Gastroesophageal sphincter (tissue), 4 donors: ENCODE results near the gene OTULIN. TPM values are rescaled to one million over a fixed set of nuclear protein-coding genes. Genes with fewer than 3 reads are reported as not detected.

Experiments used
- ATAC-seq: fragments of 150-250 bp; one replicate; pipeline ENCODE4 v1.9.1; 2016; ENCODE audit warnings: mild to moderate bottlenecking, moderate library complexity
- H3K27ac ChIP-seq, 4 donors: fragments of 200-600 bp; sonication (generic) in 3 of 4; 1 replicate in 3 of 4; 2 replicates in 1 of 4; pipeline ENCODE4 v1.5.1; 2016 to 2019
- H3K27me3 ChIP-seq: fragments of 200-600 bp; sonication (generic); one replicate; pipeline ENCODE4 v1.5.1; 2019
- H3K36me3 ChIP-seq, 2 donors: fragments of 200-600 bp; sonication (generic); one replicate each; pipeline ENCODE4 v1.5.1; 2019; ENCODE audit warnings: control low read depth in 1 of 2
- H3K4me1 ChIP-seq, 3 donors: fragments of 200-600 bp; sonication (generic); 1 replicate in 2 of 3; 2 replicates in 1 of 3; pipeline ENCODE4 v1.5.1; 2016 to 2019; ENCODE audit warnings: control low read depth in 2 of 3
- H3K4me3 ChIP-seq, 2 donors: fragments of 200-600 bp; sonication (generic); one replicate each; pipeline ENCODE4 v1.5.1; 2019; ENCODE audit warnings: mild to moderate bottlenecking in 1 of 2, moderate library complexity in 1 of 2
- H3K9me3 ChIP-seq, 3 donors: fragments of 200-600 bp; sonication (generic); one replicate each; pipeline ENCODE4 v1.5.1; 2017 to 2019; ENCODE audit warnings: control low read depth in 2 of 3
- EP300 ChIP-seq: sonication (generic); formaldehyde crosslinking; IDR thresholded peaks from one replicate; pipeline ENCODE4 v1.6.1; 2017; ENCODE audit warnings: antibody characterized with exemption, mild to moderate bottlenecking
- POLR2A ChIP-seq, 2 donors: fragments of 450-650 bp; IDR thresholded peaks; one replicate each; pipeline ENCODE4 v1.6.1; 2017; ENCODE audit warnings: antibody characterized with exemption in 2 of 2, mild to moderate bottlenecking in 2 of 2, moderate library complexity in 1 of 2
- POLR2AphosphoS5 ChIP-seq: sonication (generic); formaldehyde crosslinking; IDR thresholded peaks from one replicate; pipeline ENCODE4 v1.6.1; 2017; ENCODE audit warnings: antibody characterized with exemption
- WGBS, 2 donors: methylation state at CpG; one replicate each; pipeline ENCODE4 v1.1.5; 2018; ENCODE audit warnings: low coverage in 1 of 2; 5-methylcytosine and 5-hydroxymethylcytosine counted together
- total RNA-seq, 4 donors: library from RNA; depleted of rRNA; stranded (reverse); fragments of >200 nt; gene quantifications; one replicate each; pipeline ENCODE4 v1.1.0, GENCODE V29; 2016
- TF ChIP-seq, protein P1 (sequence below), 4 experiments: fragments of 200-600 bp in 2 of 4; fragments of 450-650 bp in 2 of 4; sonication (generic) in 1 of 4; IDR thresholded peaks; one replicate each; pipeline ENCODE4 v1.5.1; 2017 to 2019; ENCODE audit warnings: antibody characterized with exemption in 4 of 4, mild to moderate bottlenecking in 2 of 4, moderate library complexity in 2 of 4

Gene OTULIN
- total RNA-seq, 4 donors from 2014 or later, result 19.5 to 27.1 (median 23.6) TPM

DNA sequence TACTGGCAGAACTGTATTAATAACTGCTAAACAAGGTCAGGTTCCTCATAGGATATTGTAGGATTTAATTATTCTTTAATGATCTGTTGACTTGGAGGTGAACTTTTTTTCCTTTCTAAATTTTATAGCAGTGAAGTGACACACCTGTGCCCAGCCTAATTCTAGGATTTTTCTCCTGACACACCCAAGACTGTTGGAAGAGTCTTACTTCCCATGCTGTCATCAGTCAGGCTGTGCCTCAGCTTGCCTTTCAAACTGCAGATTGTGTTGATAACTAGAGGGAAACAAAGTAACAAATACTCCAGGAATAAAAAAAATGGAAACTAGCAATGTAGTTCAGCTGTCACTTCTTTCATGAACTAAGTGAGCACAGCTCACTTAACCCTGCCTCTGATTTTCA is 22.0 kb downstream of the OTULIN start:
- TF ChIP-seq, protein P1, sequence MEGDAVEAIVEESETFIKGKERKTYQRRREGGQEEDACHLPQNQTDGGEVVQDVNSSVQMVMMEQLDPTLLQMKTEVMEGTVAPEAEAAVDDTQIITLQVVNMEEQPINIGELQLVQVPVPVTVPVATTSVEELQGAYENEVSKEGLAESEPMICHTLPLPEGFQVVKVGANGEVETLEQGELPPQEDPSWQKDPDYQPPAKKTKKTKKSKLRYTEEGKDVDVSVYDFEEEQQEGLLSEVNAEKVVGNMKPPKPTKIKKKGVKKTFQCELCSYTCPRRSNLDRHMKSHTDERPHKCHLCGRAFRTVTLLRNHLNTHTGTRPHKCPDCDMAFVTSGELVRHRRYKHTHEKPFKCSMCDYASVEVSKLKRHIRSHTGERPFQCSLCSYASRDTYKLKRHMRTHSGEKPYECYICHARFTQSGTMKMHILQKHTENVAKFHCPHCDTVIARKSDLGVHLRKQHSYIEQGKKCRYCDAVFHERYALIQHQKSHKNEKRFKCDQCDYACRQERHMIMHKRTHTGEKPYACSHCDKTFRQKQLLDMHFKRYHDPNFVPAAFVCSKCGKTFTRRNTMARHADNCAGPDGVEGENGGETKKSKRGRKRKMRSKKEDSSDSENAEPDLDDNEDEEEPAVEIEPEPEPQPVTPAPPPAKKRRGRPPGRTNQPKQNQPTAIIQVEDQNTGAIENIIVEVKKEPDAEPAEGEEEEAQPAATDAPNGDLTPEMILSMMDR (IDR thresholded peaks at IDR 0.05), result no peak
- no peak for TF ChIP-seq POLR2A (IDR thresholded peaks at IDR 0.05)
- TF ChIP-seq POLR2AphosphoS5, result no peak
- TF ChIP-seq EP300, result no peak
- Histone ChIP-seq H3K27ac (no peak overlapping the region), H3K27me3 (no peaks in the 10 kb centered on the region), H3K4me1 (peaks cover 0 to 47% (median 5%) of the 10 kb centered on the region in 3 donors), H3K9me3 (peaks cover 0 to 7% (median 0%) of the 10 kb centered on the region in 3 donors), H3K36me3 (peaks cover 10 to 83% of the 10 kb centered on the region in 2 donors), H3K4me3 (no peak overlapping the region)
- ATAC-seq, result no peak

DNA sequence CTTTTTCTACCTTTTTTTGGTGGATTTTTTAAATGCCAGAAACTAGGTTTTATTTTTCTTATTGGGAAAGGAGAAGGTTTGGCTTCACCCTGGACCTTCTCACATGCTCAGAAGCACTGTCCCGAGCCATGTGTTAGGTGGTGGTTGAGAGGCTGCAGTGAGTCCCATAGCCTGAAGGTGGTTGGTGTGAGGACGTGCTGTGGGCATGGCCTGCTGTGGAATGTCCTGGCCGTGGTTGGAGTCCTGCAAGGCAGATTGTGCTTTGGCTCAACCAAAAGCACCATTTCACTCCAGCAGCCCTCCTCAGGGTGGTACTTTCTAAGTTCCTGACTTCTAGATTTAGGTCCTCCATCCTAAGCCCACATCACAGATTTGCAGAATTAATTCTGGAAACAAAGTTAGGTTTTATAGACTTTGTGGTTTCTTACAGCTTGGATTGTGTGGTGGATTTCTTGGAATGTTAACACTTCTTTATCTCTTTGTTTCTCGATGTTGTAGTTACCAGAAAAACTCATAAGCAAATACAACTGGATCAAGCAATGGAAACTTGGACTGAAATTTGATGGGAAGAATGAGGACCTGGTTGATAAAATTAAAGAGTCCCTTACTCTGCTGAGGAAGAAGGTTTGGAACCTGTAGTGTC is 22.6 kb downstream of the OTULIN start:
- Histone ChIP-seq H3K4me1 (peaks cover 0 to 47% (median 5%) of the 10 kb centered on the region in 3 donors), H3K9me3 (peaks cover 0 to 7% (median 0%) of the 10 kb centered on the region in 3 donors), H3K36me3 (peaks cover 10 to 83% of the 10 kb centered on the region in 2 donors), H3K27me3 (no peaks in the 10 kb centered on the region), H3K4me3 (no peak overlapping the region), H3K27ac (no peak overlapping the region)
- no peak for TF ChIP-seq POLR2A (IDR thresholded peaks at IDR 0.05)
- TF ChIP-seq, protein P1 (IDR thresholded peaks at IDR 0.05), result peak in 1 of 4 experiments; percentile 7
- ATAC-seq, result no peak
- 24 to 58% methylated on average over 2 to 3 of the region's 4 CpGs for WGBS, 2 donors

DNA sequence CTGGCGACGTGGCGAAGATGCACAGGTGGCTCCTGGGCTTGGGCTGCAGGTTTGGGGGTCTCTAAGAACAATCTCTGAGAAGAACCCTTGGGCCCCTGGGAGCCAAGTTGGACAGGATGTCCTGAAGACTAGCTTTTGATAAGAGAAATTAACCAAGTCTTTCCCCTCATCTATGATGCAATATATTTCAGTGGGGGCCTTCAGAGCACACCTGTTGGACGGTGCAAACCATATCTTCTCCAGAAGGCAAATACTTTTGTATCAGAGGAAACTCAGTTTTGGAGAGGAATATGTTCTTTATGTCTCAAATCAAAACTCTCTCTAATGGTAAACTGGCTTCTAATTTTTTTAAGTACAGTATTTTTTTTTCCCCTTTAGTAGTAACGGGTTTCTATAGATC is 28.6 kb downstream of the OTULIN start:
- 77 to 100% methylated on average over 2 to 4 of the region's 5 CpGs for WGBS, 2 donors

DNA sequence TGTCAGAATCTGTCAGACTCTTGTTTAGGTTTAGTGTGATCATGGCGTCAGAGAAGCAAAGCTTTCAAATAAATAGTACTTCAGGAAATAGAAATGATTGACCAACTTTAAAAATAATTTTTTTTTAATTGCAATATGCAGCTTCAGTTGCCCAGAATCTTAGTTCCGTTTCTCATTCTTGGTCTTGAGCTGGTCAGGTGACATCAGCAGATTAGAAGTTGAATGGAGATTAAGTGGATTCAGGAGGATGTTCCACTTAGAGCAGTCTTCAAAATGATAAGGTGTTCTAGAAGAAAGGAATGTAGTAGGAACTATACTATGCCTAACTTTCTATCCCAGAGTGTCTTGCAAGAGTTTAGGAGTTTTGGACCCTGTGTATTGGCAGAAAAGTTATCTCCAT is 30.6 kb downstream of the OTULIN start:
- H3K27me3 ChIP-seq, result no peaks in the 10 kb centered on the region
- H3K36me3 ChIP-seq, result peaks cover 12 to 73% of the 10 kb centered on the region in 2 donors
- H3K4me3 ChIP-seq, result no peak overlapping the region
- WGBS, 2 donors, result 67 to 82% methylated on average over 2 of the region's 2 CpGs
- peaks cover 0 to 5% (median 0%) of the 10 kb centered on the region in 3 donors for H3K9me3 ChIP-seq
- ATAC-seq, result no peak
- no peak overlapping the region for H3K27ac ChIP-seq
- TF ChIP-seq POLR2AphosphoS5 (no peak), EP300 (no peak), POLR2A (IDR thresholded peaks at IDR 0.05) (no peak)
- TF ChIP-seq, protein P1 (IDR thresholded peaks at IDR 0.05), result no peak
- H3K4me1 ChIP-seq, result peaks cover 0 to under 1% (median 0%) of the 10 kb centered on the region in 3 donors

More for the DNA sequence above, 28.6 kb downstream of the OTULIN start:
- H3K27me3 ChIP-seq, result no peaks in the 10 kb centered on the region
- H3K27ac ChIP-seq, result no peak overlapping the region
- H3K9me3 ChIP-seq, result peaks cover 0 to 7% (median 0%) of the 10 kb centered on the region in 3 donors
- ATAC-seq, result no peak
- TF ChIP-seq POLR2AphosphoS5, result no peak
- TF ChIP-seq, protein P1 (IDR thresholded peaks at IDR 0.05), result no peak
- H3K36me3 ChIP-seq, result peaks cover 12 to 78% of the 10 kb centered on the region in 2 donors
- H3K4me1 ChIP-seq, result no peaks in the 10 kb centered on the region
- no peak overlapping the region for H3K4me3 ChIP-seq

DNA sequence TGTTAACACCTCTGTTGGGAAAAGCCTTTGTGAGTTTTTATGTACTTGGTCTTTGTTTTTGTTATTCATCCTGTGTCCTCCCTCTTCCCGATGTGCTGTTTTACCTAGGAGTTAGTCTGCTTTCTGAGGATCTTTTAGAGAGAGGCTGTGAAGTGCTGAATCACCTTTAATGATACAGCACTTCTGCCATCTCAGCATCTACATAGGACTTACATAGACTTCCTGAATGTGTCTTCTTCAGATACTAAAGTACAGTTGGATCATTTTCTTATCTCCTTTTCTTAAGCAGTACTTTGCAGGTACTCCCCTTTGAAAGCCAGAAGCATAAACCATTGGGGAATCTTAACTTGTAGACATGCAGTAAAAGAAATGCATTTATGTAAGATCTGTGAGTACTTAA is 31.5 kb downstream of the OTULIN start:
- WGBS, 2 donors, result 50 to 54% methylated on average over 1 of the region's 1 CpG
- Histone ChIP-seq H3K36me3 (peaks cover 6 to 68% of the 10 kb centered on the region in 2 donors), H3K9me3 (no peaks in the 10 kb centered on the region), H3K27ac (no peak overlapping the region), H3K4me3 (no peak overlapping the region), H3K4me1 (peaks cover 0 to 10% (median 0%) of the 10 kb centered on the region in 3 donors), H3K27me3 (no peaks in the 10 kb centered on the region)
- no peak for ATAC-seq
- no peak for TF ChIP-seq EP300
- TF ChIP-seq POLR2A (IDR thresholded peaks at IDR 0.05), result no peak
- TF ChIP-seq POLR2AphosphoS5, result no peak
- TF ChIP-seq, protein P1 (IDR thresholded peaks at IDR 0.05), result no peak
